A673 (cell line): ENCODE data around the gene BLOC1S2.

Experiments
- EZH2 ChIP-seq: fragments of 200-600 bp; sonication (generic); IDR thresholded peaks from 2 replicates; pipeline ENCODE4 v1.6.1; 2017; ENCODE audit warnings: borderline replicate concordance, low read depth, mild to moderate bottlenecking, mixed read lengths, antibody characterized with exemption, low read length; ENCODE audit not compliant: poor library complexity, severe bottlenecking
- TF ChIP-seq, protein P1 (sequence below): fragments of 300-800, 200-600 bp; sonication (generic); conservative IDR thresholded peaks from 2 replicates; pipeline ENCODE4 v1.5.1; 2017; ENCODE audit warnings: low read depth, mild to moderate bottlenecking, antibody characterized with exemption, low read length, moderate library complexity, mixed read lengths

DNA sequence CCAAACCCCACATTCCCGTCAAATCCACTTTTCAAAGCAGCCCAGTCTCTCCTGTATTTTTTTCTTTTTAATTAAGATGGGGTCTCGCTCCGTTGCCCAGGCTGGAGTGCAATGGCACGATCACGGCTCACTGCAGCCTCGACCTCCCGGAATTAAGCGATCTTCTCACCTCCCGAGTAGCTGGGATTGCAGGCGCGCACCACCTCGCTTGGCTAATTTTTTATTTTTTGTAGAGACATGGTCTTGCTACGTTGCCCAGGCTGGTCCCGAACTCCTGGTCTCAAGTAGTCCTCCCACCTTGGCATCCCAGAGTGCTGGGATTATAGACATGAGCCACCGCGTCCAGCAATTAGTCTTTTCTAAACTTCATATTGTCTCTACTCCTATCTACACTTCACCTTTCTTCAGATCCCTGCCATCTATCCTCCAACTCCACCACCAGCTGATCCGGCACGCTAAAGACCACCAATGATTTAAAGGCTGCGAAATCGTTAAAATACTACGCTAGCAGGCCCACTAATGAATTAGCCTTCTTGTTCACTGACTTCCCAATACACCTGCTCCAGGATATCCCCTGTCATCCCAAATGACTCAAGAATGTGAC, 56.6 kb downstream of the BLOC1S2 start:
- TF ChIP-seq, protein P1, sequence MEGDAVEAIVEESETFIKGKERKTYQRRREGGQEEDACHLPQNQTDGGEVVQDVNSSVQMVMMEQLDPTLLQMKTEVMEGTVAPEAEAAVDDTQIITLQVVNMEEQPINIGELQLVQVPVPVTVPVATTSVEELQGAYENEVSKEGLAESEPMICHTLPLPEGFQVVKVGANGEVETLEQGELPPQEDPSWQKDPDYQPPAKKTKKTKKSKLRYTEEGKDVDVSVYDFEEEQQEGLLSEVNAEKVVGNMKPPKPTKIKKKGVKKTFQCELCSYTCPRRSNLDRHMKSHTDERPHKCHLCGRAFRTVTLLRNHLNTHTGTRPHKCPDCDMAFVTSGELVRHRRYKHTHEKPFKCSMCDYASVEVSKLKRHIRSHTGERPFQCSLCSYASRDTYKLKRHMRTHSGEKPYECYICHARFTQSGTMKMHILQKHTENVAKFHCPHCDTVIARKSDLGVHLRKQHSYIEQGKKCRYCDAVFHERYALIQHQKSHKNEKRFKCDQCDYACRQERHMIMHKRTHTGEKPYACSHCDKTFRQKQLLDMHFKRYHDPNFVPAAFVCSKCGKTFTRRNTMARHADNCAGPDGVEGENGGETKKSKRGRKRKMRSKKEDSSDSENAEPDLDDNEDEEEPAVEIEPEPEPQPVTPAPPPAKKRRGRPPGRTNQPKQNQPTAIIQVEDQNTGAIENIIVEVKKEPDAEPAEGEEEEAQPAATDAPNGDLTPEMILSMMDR: no peak
- no peak for TF ChIP-seq EZH2
